Measurements from ENCODE around the gene ANXA2R. TPM values are rescaled to one million over a fixed set of nuclear protein-coding genes. Genes with fewer than 3 reads are reported as not detected.

The ANXA2R gene
- total RNA-seq, 2 experiments from 2014 or later: 45.6 to 48.9 TPM

DNA sequence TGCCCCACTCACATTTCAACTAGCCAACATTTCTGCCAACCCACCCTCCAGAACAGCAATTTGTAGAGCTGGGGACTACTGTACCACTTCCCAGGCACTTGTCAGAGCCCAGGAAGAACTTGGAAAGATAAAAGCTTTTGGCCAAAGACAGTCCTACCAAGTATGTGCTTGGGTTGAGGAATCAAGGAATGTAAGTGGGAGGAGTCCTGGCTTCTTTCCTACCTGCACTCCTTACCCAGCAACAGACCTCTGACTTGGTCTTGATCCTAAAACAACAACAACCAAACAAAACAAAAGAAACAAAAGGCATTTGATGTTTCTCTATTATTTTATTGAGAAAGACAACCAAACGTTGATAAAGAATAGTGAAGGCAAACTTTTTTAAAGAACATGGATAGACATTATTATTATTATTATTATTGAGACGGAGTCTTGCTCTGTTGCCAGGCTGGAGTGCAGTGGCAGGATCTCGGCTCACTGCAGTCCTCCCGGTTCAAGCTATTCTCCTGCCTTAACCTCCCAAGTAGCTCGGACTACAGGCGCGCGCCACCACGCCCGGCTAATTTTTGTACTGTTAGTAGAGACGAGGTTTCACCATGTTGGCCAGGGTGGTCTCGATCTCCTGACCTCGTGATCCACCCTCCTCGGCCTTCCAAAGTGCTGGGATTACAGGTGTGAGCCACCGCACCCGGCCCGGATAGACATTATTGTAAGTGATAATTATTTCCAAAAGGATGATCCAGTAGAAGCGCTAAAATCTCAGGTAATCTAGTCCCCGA lies 33.5 kb downstream of the ANXA2R start:
- H3K27me3 Mint-ChIP-seq: no peaks in the 10 kb centered on the region

DNA sequence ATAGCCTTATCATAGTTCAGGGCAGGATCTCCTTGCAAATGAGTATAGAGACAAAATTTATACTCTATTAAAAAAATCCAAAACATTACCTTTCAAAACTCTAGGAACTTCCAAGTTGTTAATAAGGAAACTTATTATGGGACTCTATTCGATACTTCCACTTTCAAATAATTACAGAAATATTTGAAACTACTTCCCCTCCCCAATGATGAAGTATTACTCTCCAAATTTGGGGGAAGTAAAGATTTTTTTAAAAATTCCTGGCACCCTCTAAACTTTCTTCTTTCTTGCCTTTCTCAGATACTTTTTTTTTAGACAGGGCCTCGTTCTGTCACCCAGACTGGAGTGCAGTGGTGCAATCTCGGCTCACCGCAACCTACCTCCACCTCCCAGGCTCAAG lies 35.1 kb downstream of the ANXA2R start:
- DNase-seq: no peak
- TF ChIP-seq, protein P1, sequence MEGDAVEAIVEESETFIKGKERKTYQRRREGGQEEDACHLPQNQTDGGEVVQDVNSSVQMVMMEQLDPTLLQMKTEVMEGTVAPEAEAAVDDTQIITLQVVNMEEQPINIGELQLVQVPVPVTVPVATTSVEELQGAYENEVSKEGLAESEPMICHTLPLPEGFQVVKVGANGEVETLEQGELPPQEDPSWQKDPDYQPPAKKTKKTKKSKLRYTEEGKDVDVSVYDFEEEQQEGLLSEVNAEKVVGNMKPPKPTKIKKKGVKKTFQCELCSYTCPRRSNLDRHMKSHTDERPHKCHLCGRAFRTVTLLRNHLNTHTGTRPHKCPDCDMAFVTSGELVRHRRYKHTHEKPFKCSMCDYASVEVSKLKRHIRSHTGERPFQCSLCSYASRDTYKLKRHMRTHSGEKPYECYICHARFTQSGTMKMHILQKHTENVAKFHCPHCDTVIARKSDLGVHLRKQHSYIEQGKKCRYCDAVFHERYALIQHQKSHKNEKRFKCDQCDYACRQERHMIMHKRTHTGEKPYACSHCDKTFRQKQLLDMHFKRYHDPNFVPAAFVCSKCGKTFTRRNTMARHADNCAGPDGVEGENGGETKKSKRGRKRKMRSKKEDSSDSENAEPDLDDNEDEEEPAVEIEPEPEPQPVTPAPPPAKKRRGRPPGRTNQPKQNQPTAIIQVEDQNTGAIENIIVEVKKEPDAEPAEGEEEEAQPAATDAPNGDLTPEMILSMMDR (IDR thresholded peaks at IDR 0.05): no peak
- Mint-ChIP-seq H3K27ac (no peak overlapping the region), H3K27me3 (peaks cover 2% of the 10 kb centered on the region), H3K4me3 (no peak overlapping the region), H3K9me3 (no peaks in the 10 kb centered on the region), H3K36me3 (ENCODE audit: low read depth) (peaks cover 25% of the 10 kb centered on the region), H3K4me1 (ENCODE audit: low read depth) (peaks cover 29% of the 10 kb centered on the region)
- no peak for ATAC-seq (ENCODE audit: poor library complexity)
- no peak overlapping the region for H3K4me3 ChIP-seq (ENCODE audit: low read length)
- CTCF ChIA-PET: no interaction called here
- H3K27me3 ChIP-seq (ENCODE audit: control insufficient read depth in 1 of 2, insufficient read depth in 2 of 2, low read length in 2 of 2): no peaks in the 10 kb centered on the region
- no peaks in the 10 kb centered on the region for H3K9me3 ChIP-seq (ENCODE audit: control insufficient read depth in 1 of 2, insufficient read depth in 1 of 2, low read length in 2 of 2)
- no peak overlapping the region for H3K27ac ChIP-seq (ENCODE audit: low read depth in 1 of 2, low read length in 2 of 2)
- H3K4me1 ChIP-seq (ENCODE audit: insufficient read depth, low read length): peaks cover 22% of the 10 kb centered on the region
- no peaks in the 10 kb centered on the region for H3K36me3 ChIP-seq (ENCODE audit: insufficient read depth, low read length)
- POLR2A ChIA-PET: interaction anchor here (5.3 to 6.3 kb wide), 2 partner anchors 11 to 34 kb away, joined by 595 to 1007 read pairs; partner anchors contain the start of gene ANXA2R
- intact Hi-C loops (cut with DNase I, micrococcal nuclease): loop anchor here in 1 of 2 experiments (5.0 kb wide), 3 partner anchors 53 to 117 kb away; partner anchors contain the start of gene ZNF131

More for the DNA sequence above, 33.5 kb downstream of the ANXA2R start:
- ChIA-PET POLR2A (interaction anchor here (0.9 to 6.3 kb wide), 13 partner anchors 13 to 549 kb away, joined by 3 to 1066 read pairs (median 105); partner anchors contain the start of genes ANXA2R, HMGCS1, TMEM267 and ZNF131), CTCF (interaction anchor here (3.2 to 3.5 kb wide), 4 partner anchors 13 to 57 kb away, joined by 15 to 46 read pairs (median 30); no protein-coding TSS in a partner anchor)
- TF ChIP-seq, protein P1 (IDR thresholded peaks at IDR 0.05): no peak
- Histone ChIP-seq H3K9me3 (ENCODE audit: control insufficient read depth in 1 of 2, insufficient read depth in 1 of 2, low read length in 2 of 2) (no peaks in the 10 kb centered on the region), H3K4me3 (ENCODE audit: low read length) (peak overlapping the region; percentile 82), H3K27ac (ENCODE audit: low read depth in 1 of 2, low read length in 2 of 2) (peak overlapping the region in 1 of 2 donors; percentile 95), H3K4me1 (ENCODE audit: insufficient read depth, low read length) (peaks cover 36% of the 10 kb centered on the region), H3K27me3 (ENCODE audit: control insufficient read depth in 1 of 2, insufficient read depth in 2 of 2, low read length in 2 of 2) (no peaks in the 10 kb centered on the region), H3K36me3 (ENCODE audit: insufficient read depth, low read length) (no peaks in the 10 kb centered on the region)
- peak overlapping the region; percentile 95 for H3K27ac Mint-ChIP-seq
- peaks cover 42% of the 10 kb centered on the region for H3K4me1 Mint-ChIP-seq (ENCODE audit: low read depth)
- DNase-seq (no peak), ATAC-seq (ENCODE audit: poor library complexity) (no peak)
- no peaks in the 10 kb centered on the region for H3K9me3 Mint-ChIP-seq
- intact Hi-C loops (cut with DNase I, micrococcal nuclease): loop anchor here (1.0 to 5.0 kb wide), 5 partner anchors 11 to 116 kb away; partner anchors contain the start of gene ZNF131 (in 1 of the 2)
- peaks cover 25% of the 10 kb centered on the region for H3K36me3 Mint-ChIP-seq (ENCODE audit: low read depth)
- peak overlapping the region; percentile 92 for H3K4me3 Mint-ChIP-seq

DNA sequence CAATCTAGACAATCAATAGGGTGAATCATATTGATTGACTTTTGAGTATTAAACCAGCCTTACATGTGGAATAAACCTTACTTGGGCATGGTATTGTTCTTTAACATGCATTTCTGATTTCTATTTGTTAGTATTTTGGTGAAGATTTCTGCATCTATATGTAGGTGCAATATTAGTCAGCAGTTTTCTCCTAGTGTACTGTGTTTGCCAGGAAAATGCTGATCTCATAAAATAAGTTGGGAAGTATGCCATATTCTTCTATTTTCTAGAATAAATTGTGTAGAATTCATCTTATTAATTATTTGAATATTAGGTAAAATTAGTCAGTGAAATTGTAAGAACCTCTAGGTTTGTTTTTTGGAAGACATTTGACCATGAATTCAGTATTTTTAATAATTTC lies 38.4 kb downstream of the ANXA2R start:
- no peak overlapping the region for H3K4me3 ChIP-seq (ENCODE audit: low read length)
- no peak for DNase-seq
- POLR2A ChIA-PET: interaction anchor here (1.6 kb wide), 1 partner anchor 17 kb away, joined by 5 read pairs; no protein-coding TSS in a partner anchor
- H3K36me3 ChIP-seq (ENCODE audit: insufficient read depth, low read length): no peaks in the 10 kb centered on the region
- CTCF ChIA-PET: no interaction called here
- Mint-ChIP-seq H3K27me3 (peaks cover 5% of the 10 kb centered on the region), H3K4me1 (ENCODE audit: low read depth) (peaks cover 16% of the 10 kb centered on the region), H3K36me3 (ENCODE audit: low read depth) (no peaks in the 10 kb centered on the region), H3K9me3 (no peaks in the 10 kb centered on the region), H3K27ac (no peak overlapping the region), H3K4me3 (no peak overlapping the region)
- no peak for ATAC-seq (ENCODE audit: poor library complexity)
- no peak overlapping the region for H3K27ac ChIP-seq (ENCODE audit: low read depth in 1 of 2, low read length in 2 of 2)
- TF ChIP-seq, protein P1 (IDR thresholded peaks at IDR 0.05): no peak
- H3K9me3 ChIP-seq (ENCODE audit: control insufficient read depth in 1 of 2, insufficient read depth in 1 of 2, low read length in 2 of 2): no peaks in the 10 kb centered on the region
- intact Hi-C loops (cut with DNase I, micrococcal nuclease): no loop called here
- H3K27me3 ChIP-seq (ENCODE audit: control insufficient read depth in 1 of 2, insufficient read depth in 2 of 2, low read length in 2 of 2): no peaks in the 10 kb centered on the region
- H3K4me1 ChIP-seq (ENCODE audit: insufficient read depth, low read length): peaks cover 5% of the 10 kb centered on the region

Data from CD4-positive, alpha-beta T cell (primary cell).